Embryonic facial prominence (tissue), 1 donor: ENCODE measurements around the gene NEUROG2.
"Not testable (repeated sequence)": the region's sequence is repeated elsewhere in the genome, so short reads cannot be mapped to it uniquely, and the experiment has no call there.

Source experiments
- DNase-seq: peaks from one replicate; pipeline ENCODE4 v3.0.0-alpha.2; 2016; ENCODE audit errors: extremely low spot score

The NEUROG2 gene

DNA sequence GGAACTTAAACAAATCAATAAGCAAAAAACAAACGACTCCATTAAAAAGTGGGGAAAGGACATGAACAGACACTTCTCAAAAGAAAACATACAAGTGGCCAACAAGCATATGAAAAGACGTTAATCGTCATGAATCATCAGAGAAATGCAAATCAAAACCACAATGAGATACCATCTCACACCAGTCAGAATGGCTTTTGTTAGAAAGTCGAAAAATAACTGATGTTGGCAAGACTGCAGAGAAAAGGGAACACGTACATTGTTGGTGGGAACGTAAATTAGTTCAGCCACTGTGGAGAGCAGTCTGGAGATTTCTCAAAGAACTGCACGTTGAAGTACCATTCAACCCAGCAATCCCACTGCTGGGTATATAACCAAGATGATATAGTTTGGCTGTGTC lies 23.7 kb downstream of the NEUROG2 start:
- no peak for DNase-seq

DNA sequence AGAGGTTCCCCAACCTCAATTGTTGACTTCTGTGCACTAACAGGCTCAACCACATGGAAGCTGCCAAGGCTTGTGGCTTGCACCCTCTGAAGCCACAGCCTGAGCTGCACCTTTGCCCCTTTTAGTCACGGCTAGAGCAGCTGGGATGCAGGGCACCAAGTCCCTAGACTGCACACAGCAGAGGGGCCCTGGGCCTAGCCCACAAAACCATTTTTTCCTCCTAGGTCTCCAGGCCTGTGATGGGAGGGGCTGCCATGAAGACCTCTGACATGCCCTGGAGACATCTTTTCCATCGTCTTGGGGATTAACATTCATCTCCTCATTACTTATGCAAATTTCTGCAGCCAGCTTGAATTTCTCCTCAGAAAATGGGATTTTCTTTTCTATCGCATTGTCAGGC lies 25.2 kb downstream of the NEUROG2 start:
- not testable (repeated sequence) for DNase-seq

GRCh38 chr4:112485930-112486329 lies 30.1 kb downstream of the NEUROG2 start:
- DNase-seq = no peak

DNA sequence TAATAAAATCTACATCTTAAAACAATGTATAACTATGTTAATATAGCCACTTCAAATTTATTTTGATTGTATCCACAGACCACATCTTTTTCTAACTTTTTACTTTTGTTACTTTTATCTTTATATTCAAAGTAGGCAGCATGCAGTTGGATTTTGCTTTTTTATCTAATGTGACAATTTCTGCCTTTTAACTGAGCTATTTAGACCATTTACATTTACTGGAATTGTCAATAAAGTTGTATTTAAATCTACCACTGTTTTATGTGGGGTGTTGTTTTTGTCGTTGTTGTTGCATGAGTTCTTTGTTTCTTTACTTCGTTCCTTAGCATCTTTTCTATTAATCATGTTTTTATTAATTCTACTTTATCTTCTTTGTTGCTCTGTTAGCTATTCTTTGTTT lies 42.0 kb downstream of the NEUROG2 start:
- DNase-seq = no peak

- no peak for DNase-seq
These were observed 43.7 kb downstream of the NEUROG2 start for GRCh38 chr4:112472318-112472717.
